Right forelimb (tissue), 1 donor: ENCODE measurements around the gene S100A14.
"Not testable (repeated sequence)": the region's sequence is repeated elsewhere in the genome, so short reads cannot be mapped to it uniquely, and the experiment has no call there.

Source experiments
- DNase-seq: peaks from one replicate; pipeline ENCODE4 v3.0.0-alpha.2; 2018

Gene S100A14

DNA sequence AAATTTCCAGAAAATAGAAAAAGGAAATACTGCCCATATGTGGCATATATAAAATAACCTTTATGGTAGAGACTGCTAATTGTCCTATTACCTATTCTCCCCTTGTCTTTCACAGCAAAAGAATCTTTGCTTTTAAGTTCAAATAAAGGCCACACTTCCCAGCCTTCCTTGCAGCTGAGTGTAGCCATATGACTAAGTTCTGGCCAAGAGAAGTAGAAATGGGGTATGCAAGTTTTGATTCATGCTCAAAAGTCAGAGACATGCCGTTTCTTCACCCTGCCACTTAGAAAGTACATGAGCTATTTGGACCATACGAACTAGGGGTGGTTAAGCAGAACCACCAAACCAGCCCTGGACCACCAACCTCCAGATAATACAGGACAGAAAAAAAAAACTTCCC lies 32.1 kb downstream of the S100A14 start:
- DNase-seq = no peak

DNA sequence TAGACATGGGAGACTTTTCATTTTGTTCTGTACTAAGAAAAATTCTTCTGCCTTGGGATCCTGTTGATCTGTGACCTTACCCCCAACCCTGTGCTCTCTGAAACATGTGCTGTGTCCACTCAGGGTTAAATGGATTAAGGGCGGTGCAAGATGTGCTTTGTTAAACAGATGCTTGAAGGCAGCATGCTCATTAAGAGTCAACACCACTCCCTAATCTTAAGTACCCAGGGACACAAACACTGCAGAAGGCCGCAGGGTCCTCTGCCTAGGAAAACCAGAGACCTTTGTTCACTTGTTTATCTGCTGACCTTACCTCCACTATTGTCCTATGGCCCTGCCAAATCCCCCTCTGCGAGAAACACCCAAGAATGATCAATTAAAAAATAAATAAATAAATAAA lies 32.6 kb downstream of the S100A14 start:
- not testable (repeated sequence) for DNase-seq

DNA sequence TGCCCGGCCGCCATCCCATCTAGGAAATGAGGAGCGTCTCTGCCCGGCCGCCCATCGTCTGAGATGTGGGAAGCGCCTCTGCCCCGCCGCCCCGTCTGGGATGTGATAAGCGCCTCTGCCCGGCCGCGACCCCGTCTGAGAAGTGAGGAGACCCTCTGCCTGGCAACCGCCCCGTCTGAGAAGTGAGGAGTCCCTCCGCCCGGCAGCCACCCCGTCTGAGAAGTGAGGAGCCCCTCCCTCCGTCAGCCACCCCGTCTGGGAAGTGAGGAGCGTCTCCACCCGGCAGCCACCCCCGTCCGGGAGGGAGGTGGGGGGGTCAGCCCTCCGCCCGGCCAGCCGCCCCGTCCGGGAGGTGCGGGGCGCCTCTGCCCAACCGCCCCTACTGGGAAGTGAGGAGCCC lies 33.3 kb downstream of the S100A14 start:
- DNase-seq = not testable (repeated sequence)

DNA sequence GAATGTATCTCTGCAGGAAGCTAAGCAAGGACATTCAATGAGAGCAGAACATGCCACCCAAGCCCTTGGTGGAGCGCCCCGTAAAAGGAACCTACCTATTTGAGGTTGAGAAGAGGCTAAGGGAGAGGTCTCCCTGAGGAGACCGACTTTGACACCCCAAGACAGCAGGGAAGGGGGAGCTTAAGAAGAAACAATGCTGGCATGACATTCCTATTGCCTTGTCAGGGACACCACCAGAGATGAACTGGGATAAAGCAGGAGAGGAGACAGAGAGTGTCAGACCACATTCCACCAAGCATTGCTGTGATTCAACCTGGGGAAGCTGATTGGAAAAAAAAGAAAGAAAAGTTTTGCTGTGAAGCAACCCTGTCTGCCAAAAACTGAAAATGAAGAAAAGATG lies 37.2 kb downstream of the S100A14 start:
- DNase-seq = no peak

DNA sequence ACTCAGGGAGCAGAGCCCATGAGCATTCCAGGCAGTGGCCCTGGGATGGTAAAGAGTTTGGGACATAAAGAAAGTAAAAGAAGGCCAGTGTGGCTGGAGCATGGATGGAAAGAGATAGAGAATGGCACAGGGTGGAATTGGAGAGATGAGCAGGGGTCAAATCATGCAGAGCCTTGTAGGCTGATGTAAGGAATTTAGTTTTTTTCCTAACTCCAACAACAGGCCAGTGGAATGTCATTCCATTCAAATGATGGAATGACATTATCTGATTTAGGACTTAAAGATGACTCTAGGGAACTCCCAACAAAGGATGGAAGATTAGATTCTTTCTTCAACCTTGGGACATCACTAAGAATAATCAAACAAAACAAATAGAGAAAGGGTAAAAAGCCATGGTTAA lies 37.6 kb downstream of the S100A14 start:
- DNase-seq = no peak

DNA sequence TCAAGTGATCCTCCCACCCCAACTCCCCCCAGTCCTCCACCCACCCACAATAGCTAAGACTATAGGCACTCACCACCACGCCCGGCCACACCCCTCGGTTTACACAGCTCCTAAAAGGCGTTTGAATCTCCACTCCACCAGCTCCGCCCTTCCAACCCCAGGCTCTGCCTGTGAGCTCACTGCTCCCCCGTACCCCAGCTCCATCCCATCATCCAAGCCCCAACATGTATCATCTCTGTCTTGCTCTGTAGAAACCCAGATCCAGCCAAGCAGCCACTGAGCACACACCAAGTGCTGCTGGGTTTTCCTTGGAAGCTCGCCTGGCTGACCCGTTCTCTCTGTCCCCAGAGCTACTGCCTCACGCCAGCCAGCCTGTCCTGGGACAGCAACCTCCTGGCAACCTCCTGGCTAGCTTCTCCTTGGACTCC lies 38.5 kb downstream of the S100A14 start:
- no peak for DNase-seq

DNA sequence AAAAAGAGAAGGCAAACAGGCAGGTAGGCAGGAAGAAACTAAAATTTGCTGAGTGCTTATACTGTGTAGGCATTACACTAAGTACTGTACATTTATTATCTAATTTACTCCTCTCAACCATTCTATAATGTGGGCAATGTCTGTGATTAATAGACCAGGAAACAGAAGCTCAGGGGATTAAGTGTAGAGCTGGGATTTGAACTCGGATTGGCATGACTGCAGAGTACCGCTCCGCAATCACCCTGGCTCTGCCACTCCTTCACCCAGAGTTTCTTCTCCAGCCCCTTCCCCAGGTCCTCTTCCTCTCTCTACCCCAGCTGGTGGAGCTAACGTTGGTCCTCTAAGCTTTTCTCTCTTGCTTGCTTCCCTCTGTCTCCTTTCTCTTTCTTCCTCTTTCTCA lies 39.0 kb downstream of the S100A14 start:
- no peak for DNase-seq

DNA sequence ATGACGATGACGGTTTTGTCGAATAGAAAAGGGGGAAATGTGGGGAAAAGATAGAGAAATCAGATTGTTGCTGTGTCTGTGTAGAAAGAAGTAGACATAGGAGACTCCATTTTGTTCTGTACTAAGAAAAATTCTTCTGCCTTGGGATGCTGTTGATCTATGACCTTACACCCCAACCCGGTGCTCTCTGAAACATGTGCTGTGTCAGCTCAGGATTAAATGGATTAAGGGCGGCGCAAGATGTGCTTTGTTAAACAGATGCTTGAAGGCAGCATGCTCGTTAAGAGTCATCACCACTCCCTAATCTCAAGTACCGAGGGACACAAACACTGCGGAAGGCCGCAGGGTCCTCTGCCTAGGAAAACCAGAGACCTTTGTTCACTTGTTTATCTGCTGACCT lies 40.6 kb downstream of the S100A14 start:
- DNase-seq = not testable (repeated sequence)

DNA sequence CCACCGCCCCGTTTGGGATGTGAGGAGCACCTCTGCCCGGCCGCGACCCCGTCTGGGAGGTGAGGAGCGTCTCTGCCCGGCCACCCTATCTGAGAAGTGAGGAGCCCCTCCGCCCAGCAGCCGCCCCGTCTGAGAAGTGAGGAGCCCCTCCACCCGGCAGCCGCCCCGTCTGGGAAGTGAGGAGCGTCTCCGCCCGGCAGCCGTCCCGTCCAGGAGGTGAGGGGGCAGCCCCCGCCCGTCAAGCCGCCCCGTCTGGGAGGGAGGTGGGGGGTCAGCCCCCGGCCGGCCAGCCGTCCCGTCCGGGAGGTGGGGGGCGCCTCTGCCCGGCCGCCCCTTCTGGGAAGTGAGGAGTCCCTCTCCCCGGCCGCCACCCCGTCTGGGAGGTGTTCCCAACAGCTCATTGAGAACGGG lies 41.0 kb downstream of the S100A14 start:
- not testable (repeated sequence) for DNase-seq

DNA sequence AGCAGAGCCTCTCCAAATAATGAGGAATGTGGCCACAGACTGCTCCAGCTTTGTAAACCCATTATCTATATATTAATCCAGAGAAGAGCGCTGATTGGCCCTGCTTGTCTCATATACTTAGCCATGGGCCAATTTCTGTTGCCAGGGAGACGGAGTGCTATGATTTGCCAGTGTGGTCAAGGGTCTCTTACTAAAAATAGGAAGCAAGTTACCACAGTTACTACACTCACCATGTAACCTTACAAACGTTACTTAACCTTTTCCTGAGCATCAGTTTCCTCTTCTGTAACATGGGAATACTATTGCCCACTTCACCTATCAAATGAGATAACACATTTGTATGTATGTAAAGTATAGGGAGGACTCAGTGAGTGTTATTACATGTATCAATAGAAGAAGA lies 42.8 kb downstream of the S100A14 start:
- DNase-seq = no peak

DNA sequence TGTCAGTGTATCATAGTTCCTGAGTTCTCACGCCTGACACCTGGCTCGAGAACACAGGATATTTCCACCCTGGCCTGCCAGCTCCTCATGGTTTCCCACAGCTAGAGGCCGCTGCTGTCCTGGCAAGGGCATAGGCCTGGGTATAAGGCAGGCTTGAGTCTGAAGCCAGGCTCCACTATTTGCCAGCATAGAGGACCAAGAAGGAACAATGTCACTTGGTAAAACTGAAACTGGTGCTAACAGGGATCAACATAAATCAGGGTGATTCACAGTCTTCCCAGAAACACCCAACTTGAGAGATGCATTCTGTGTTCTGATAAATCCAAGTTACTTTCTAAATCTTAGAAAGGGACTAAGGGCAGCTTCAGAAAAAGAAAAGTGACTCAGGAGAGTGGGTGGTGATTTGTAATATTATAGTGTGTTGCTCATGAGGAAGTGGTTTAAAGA lies 43.5 kb downstream of the S100A14 start:
- DNase-seq = peak; percentile 70

DNA sequence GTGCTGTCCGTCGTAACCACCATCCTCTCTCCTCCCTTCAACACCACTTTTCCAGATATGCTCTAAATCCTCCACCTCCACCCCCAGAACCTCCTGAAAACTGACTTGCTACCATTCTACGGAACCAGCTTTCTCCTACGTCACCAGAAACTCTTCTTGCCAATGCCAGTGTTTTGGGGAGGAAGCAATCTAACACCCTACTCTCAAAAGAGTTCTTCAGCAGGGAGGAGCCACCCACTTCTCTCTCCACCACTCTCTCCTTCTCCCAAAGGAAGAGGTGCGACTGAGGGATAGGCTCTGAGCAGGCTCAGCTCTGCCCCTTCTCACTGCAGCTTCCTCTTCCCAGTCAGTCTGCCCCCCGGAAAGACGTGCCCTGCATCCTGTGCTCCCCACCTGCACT lies 44.4 kb downstream of the S100A14 start:
- no peak for DNase-seq

DNA sequence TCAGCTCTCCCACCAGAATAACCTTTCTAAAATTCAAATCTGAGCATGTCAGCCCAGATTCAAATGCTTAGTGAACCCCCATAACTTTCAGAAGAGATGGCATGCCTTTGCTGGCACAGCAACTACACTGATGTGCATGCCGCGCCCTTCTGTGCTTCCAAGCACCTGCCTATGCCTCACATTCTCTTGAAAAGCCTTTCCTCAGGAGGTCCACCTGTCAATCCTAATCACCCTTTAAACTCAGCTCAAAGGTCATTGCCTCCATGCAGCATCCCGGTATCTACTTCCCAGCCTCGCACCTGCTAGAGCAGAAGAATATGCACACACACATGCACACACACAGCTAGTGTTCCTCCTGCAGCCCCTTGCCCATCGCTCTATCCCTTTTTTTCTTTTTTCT lies 45.3 kb downstream of the S100A14 start:
- no peak for DNase-seq

DNA sequence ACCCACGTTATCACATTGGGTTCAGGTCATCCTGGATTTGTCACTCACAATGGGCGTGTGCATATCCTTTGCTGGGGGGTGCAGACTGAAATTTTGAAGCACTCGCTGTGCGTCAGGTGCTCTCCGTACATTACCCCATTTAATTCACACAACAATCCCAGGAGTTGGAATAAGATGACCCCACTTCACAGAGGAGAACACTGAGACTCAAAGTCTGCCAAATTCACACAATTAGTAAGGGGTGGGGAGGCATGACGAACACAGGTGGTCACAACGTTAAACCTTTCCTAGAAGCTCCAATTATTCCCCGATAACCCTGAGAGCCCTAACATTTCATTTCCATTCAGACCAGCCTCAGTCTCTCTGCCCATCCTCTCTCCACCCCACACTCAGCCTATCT lies 46.7 kb downstream of the S100A14 start:
- no peak for DNase-seq

DNA sequence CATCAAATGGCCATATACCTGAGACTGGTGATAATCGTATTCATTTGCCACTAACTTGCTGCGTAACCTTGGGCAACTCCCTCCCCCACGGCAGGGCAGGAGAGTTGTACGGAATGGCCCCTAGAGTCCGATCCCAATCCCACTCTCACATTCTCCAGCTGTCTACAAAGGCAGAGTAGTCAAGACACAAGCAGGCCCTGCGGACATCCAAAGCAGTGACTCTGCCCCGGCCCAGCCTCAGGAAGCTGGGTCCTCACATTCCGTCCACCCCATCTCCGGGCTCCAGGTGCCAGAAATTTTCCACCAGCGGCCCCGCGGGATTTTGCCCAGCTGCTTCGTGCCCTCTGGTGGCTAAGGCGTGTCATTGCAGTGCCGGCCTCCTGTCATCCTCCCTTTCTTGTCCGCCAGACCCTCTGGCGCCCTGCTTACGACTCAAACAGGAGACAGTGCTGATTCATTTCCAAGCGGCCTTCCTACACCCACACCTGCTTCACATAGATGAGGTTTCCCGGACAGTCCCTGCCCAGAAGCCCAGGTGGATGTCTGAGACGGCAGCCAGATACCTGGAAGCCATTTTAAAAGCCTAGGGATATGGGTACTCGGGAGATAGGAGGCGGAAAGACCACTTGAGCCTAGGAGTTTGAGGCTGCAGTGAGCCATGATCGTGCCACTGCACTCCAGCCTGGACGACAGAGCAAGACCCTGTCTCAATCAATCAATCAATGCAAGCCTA lies 47.6 kb downstream of the S100A14 start:
- DNase-seq = peak; percentile 95

DNA sequence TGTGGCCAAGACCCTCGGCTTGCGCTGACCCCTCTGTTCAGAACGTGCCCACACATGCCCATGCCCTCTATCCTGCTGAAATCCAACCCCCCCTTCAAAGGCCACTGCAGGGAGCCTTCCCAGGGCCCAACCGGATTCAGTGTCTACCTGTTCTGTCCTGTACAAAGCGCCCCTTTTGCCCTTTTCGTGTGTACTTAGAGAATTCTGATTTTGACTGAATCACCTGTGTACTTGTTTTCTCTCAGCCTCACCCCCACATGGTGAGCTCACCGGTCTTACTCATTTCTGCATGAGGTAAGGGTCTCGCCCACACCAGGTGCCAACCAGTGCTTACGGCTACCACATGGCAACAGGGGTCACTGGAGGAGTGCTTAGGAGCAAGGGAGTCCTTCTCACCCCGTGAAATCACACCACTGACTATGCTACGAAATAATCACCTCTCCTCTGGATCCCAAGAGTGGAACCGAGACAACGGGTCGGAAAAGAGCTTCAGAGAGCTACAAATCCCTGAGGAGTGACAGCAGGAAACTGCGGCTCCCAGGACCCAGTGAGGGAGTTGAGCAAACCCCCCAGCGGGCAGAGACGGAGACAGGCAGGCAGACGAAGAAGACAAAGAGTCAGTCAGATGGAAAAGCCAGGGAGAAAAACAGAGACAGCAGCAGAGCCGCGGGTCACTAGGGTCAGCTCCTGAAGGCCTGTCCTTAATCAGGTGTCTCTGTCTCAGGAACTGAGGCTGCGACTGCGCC lies 48.3 kb downstream of the S100A14 start:
- DNase-seq = no peak

DNA sequence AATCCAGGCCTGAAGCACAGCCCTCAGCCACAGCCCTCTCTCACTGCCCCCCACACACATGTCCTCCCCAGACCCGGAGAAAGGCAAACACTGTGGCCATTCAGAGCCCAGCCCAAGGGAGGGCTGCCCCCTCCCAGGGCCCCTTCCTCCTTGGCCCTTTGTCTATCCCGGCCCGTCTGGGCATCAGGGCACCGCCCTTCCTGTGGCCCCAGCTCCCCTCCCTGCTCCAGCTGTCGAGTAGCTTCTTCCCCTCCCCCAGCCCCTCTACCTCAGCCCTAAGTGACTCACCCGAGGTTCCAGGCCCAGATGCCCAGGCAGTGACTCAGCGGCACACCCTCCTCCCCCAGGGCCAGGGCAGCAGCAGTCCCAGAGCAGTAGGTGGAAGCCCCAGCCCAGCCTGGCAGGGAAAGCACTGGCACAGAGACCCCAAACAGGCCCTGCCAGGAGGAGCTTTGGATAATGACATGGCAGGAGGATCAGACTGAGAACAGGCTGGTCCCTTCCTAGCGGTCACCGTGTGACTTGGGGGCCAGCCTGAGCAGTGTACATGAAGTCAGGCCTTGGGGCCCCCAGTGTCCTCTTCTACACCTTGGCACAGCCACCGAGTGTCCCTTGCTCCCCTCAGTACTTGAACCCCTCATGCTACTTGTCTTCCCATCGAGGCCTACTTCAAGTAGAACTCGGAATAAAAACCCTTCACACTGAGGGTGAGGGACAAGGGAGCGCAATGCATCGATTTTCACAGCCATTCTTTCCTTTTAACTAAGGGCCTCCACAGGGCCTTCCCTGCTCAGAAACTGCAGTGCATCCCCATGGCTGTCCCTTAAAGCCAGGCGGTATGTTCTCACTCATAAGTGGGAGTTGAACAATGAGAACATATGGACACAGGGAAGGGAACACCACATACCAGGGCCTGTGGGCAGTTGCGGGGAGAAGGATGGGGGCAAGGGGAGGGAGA lies 49.4 kb downstream of the S100A14 start:
- DNase-seq = peak; percentile 88

DNA sequence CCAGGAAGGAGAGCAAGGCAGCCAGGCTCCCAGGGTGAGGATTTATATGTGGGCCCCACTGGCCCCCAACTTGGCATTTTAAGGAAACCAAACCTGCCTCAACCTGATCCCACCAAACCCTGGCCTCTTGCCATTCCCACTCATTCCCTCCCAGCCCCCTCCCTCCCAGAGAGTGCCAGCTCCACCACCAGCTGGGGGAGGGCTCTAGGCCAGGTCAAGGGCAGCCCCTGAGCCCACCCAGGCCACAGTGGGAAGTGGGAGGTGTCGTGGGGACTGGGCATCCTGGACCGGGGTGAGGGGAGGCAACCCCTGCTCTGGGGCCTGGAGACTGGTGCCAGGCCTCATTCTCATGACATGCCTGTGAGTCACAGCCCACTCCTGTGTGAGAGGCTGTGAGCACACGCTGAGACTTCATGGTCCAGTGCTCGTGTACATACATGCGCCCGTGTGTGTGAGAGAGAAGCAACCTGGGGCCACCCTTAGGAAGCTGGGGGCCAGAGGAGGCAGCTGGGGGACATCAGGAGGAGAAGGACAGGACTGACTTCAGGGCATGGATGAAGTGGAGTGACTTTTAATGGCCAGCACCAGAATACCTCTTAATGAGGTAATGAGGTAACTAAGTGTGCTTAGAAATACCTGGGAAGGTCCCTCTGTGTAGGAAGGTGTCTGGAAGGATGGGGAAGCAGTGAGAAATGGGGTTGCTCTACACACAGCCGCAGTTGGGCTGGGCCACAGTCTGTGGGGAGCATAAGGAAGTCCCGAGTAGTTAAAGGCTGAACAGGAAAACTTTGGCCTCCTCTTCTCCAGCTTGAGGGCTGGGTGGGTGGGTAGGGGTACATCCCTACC lies 50.4 kb downstream of the S100A14 start, which contains the start of gene S100A2:
S100A2 (minus strand) TSS at position 316 of the 846 bp plus-strand sequence. CDS start 1,967 bp downstream, outside the sequence.
- DNase-seq = no peak
